Kidney (tissue), 14 donors: ENCODE results near the gene EPS8L3. TPM values are rescaled to one million over a fixed set of nuclear protein-coding genes. Genes with fewer than 3 reads are reported as not detected.

Experiments
- DNase-seq, 5 donors: peaks; one replicate each; pipeline ENCODE4 v3.0.0-alpha.2; 2013 to 2020
- FAIRE-seq: peaks from 2 replicates; lab custom pipeline; 2012; peaks lifted over from hg19 to GRCh38; lab: Jason Lieb, UNC
- H3K27ac ChIP-seq, 2 donors: one replicate each; pipeline ENCODE4 v1.7.0; 2013; ENCODE audit warnings: low read depth in 2 of 2, low read length in 2 of 2, inconsistent platforms in 1 of 2
- H3K27me3 ChIP-seq: one replicate; pipeline ENCODE4 v1.7.1; 2013; ENCODE audit warnings: low read length, inconsistent platforms; ENCODE audit not compliant: control insufficient read depth, insufficient read depth
- H3K36me3 ChIP-seq, 3 donors: one replicate each; pipeline versions ENCODE4 v1.7.0 to v1.7.1; 2013; ENCODE audit warnings: low read length in 3 of 3, control low read depth in 1 of 3, inconsistent platforms in 1 of 3; ENCODE audit not compliant: insufficient read depth in 3 of 3, control insufficient read depth in 2 of 3
- H3K4me1 ChIP-seq, 3 donors: one replicate each; pipeline versions ENCODE4 v1.7.0 to v1.7.1; 2013; ENCODE audit warnings: low read length in 3 of 3, inconsistent platforms in 1 of 3, low read depth in 1 of 3; ENCODE audit not compliant: control insufficient read depth in 2 of 3, insufficient read depth in 2 of 3
- H3K4me3 ChIP-seq, 3 donors: one replicate each; pipeline versions ENCODE4 v1.7.0 to v1.8.1; 2013; ENCODE audit warnings: low read length in 3 of 3, control low read depth in 1 of 3, inconsistent platforms in 1 of 3
- H3K9ac ChIP-seq, 3 donors: one replicate each; pipeline versions ENCODE4 v1.7.0 to v1.7.1; 2013; ENCODE audit warnings: low read length in 3 of 3, control low read depth in 1 of 3, inconsistent platforms in 1 of 3
- H3K9me3 ChIP-seq, 3 donors: one replicate each; pipeline versions ENCODE4 v1.7.0 to v1.7.1; 2013; ENCODE audit warnings: low read length in 3 of 3, control low read depth in 1 of 3, inconsistent platforms in 1 of 3; ENCODE audit not compliant: control insufficient read depth in 2 of 3, insufficient read depth in 1 of 3
- CTCF ChIP-seq: IDR thresholded peaks from 3 replicates; pipeline ENCODE4 v1.5.1; 2012; ENCODE audit warnings: mild to moderate bottlenecking, moderate library complexity, borderline replicate concordance; ENCODE audit not compliant: insufficient read depth; ENCODE audit errors: extremely low read depth
- intact Hi-C: fragments of 100-400 bp; cut with DNase I; formaldehyde crosslinking; loops from one replicate; pipeline ENCODE4 v1.11.1; 2022
- polyA plus RNA-seq: library from polyadenylated mRNA; stranded (reverse); fragments of 350-450 nt; fragmentation: Illumina TruSeq; extraction: RNeasy Lipid Tissue Mini Kit (QIAGEN cat#74804); gene quantifications from one replicate; pipeline ENCODE4 v1.2.3, GENCODE V29; 2014; ENCODE audit warnings: low read depth, low replicate concordance; ENCODE audit not compliant: insufficient read depth
- total RNA-seq: library from RNA; stranded (reverse); fragmentation: NEBNext Ultra II Directional; extraction: Animal tissue kit (Norgen Biotek cat#: 25700); gene quantifications from one replicate; pipeline ENCODE4 v1.2.1, GENCODE V29; 2021
- donor health status: control.
- donor health status: control.
- donor health status: control.
- donor health status: control.
- donor health status: control.
- donor health status: DM: yes; HTN: yes; CAD: no.
- donor health status: Normal renal cell carcinoma (clear cell type).

Gene EPS8L3
- total and polyA plus RNA-seq, 2 donors from 2014 or later: 1.8 TPM; not detected in 1

- DNase-seq (peak in 2 of 5 donors; percentile 20 to 52), FAIRE-seq (no peak)
- H3K9me3 ChIP-seq: no peaks in the 10 kb centered on the region
- no peak overlapping the region for H3K4me3 ChIP-seq
- H3K4me1 ChIP-seq: peaks cover 0 to 6% (median 0%) of the 10 kb centered on the region in 3 donors
- no peak overlapping the region for H3K9ac ChIP-seq
- no peaks in the 10 kb centered on the region for H3K36me3 ChIP-seq
- H3K27me3 ChIP-seq: no peaks in the 10 kb centered on the region
- intact Hi-C loops: no loop called here
- H3K27ac ChIP-seq: no peak overlapping the region
- no peak for TF ChIP-seq CTCF
These were observed 3.0 kb downstream of the EPS8L3 start for GRCh38 chr1:109760581-109761226.

DNA sequence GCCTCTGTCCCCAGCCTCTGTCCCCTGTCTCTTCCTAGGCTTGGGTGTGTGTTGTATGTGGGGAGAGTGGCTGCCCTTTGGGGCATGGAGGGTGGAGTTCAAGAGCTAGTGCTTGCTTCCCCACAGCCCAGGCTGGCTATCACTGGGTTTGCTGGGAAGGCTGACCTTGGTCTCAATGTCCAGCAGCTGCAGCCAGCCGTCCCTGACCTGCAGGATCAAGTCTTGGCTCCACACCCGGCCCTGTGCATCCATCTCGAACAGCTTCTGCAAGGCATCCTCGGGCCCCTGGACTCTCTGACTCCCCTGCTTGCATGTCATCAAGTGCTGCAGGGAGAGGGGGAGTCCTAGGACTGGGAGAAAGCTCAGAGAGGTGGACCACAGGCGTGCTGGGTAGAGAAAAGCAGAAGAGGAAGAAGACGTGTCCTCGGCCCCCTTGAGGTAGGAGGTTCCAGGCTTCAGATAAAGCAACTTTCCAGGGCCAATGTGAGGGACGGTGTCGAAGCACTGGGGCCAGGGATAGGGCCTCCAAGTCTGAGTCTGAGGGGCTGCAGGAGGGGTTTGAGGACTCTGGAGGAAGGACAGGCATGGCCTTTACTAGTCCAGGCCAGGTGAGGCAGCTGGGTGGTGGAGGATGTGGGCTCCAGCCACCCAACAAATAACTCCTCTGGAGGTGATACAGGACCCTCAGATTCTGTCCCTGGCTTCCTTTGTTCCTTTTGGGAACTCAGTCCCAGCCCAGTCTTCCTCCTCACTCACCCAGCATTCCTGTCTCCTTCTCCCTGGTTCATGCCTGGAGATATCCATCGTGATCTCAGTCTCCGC, 4.0 kb downstream of the EPS8L3 start:
- TF ChIP-seq CTCF: no peak
- H3K4me3 ChIP-seq: no peak overlapping the region
- H3K27ac ChIP-seq: no peak overlapping the region
- no peaks in the 10 kb centered on the region for H3K27me3 ChIP-seq
- H3K9me3 ChIP-seq: no peaks in the 10 kb centered on the region
- FAIRE-seq (no peak), DNase-seq (peak in 1 of 5 donors; percentile 28)
- H3K9ac ChIP-seq: no peak overlapping the region
- intact Hi-C loops: no loop called here
- H3K4me1 ChIP-seq: peaks cover 0 to 6% (median 0%) of the 10 kb centered on the region in 3 donors
- H3K36me3 ChIP-seq: no peaks in the 10 kb centered on the region

- no peak for FAIRE-seq
- intact Hi-C loops: no loop called here
- TF ChIP-seq CTCF: no peak
- no peak overlapping the region for H3K27ac ChIP-seq
- H3K27me3 ChIP-seq: no peaks in the 10 kb centered on the region
- no peak overlapping the region for H3K9ac ChIP-seq
- DNase-seq: peak in 1 of 5 donors; percentile 25
- H3K36me3 ChIP-seq: no peaks in the 10 kb centered on the region
- no peaks in the 10 kb centered on the region for H3K9me3 ChIP-seq
- H3K4me3 ChIP-seq: no peak overlapping the region
- H3K4me1 ChIP-seq: peaks cover 0 to 3% (median 0%) of the 10 kb centered on the region in 3 donors
These were observed 5.6 kb downstream of the EPS8L3 start for GRCh38 chr1:109757936-109758786.
